ENCODE measurements around the gene FAM9A.

DNA sequence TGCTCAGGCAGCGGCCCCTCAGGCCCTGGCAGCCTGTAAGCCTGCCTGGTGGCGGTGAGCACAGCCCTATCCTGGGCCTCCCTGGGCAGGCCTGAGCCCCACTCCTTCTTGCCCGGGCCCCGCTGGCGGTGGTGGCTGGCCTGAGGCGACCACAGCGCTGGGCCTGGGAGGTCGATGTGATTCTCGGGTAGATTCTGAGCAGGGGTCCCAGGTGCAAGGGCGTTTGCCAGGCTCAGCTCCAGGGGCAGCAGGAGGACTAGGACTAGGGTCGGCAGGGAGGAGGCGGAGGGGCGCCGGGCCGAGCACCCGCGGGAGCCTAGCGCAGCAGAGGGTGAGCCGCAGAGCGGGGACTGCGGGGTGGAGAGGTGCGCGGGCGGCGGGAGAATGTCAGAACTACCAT, 17.0 kb downstream of the FAM9A start:
- TF ChIP-seq, protein P1, sequence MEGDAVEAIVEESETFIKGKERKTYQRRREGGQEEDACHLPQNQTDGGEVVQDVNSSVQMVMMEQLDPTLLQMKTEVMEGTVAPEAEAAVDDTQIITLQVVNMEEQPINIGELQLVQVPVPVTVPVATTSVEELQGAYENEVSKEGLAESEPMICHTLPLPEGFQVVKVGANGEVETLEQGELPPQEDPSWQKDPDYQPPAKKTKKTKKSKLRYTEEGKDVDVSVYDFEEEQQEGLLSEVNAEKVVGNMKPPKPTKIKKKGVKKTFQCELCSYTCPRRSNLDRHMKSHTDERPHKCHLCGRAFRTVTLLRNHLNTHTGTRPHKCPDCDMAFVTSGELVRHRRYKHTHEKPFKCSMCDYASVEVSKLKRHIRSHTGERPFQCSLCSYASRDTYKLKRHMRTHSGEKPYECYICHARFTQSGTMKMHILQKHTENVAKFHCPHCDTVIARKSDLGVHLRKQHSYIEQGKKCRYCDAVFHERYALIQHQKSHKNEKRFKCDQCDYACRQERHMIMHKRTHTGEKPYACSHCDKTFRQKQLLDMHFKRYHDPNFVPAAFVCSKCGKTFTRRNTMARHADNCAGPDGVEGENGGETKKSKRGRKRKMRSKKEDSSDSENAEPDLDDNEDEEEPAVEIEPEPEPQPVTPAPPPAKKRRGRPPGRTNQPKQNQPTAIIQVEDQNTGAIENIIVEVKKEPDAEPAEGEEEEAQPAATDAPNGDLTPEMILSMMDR (IDR thresholded peaks at IDR 0.05; ENCODE audit: low read depth, low read length, poor library complexity, severe bottlenecking): no peak
- TF ChIP-seq EZH2phosphoT487 (IDR thresholded peaks at IDR 0.05; ENCODE audit: borderline replicate concordance, low read length): no peak
